Prostate gland (tissue), 2 donors: ENCODE measurements around the gene PLPPR5. TPM values are rescaled to one million over a fixed set of nuclear protein-coding genes. Genes with fewer than 3 reads are reported as not detected.

ENCODE experiments used
- DNase-seq: peaks from one replicate; pipeline ENCODE4 v3.0.0-alpha.2; 2019; ENCODE audit warnings: low spot score
- H3K27ac ChIP-seq, 2 donors: fragments of 200-600 bp; sonication (generic); 2 replicates each; pipeline ENCODE4 v1.5.1; 2017 to 2019
- H3K27me3 ChIP-seq: fragments of 200-600 bp; sonication (generic); replicated peaks from 2 replicates; pipeline ENCODE4 v1.5.1; 2019; ENCODE audit not compliant: insufficient read depth
- H3K36me3 ChIP-seq, 2 donors: fragments of 200-600 bp; sonication (generic); 1 replicate in 1 of 2; 2 replicates in 1 of 2; pipeline versions ENCODE4 v1.5.1 to v1.8.1; 2017 to 2019
- H3K4me1 ChIP-seq: fragments of 200-600 bp; sonication (generic); replicated peaks from 2 replicates; pipeline ENCODE4 v1.5.1; 2019
- H3K4me3 ChIP-seq, 2 donors: fragments of 200-600 bp; sonication (generic); 2 replicates each; pipeline ENCODE4 v1.5.1; 2017 to 2019
- H3K9me3 ChIP-seq: fragments of 200-600 bp; sonication (generic); 2 replicates; pipeline ENCODE4 v1.5.1; 2017
- POLR2A ChIP-seq: fragments of 450-650 bp; IDR thresholded peaks from one replicate; pipeline ENCODE4 v1.6.1; 2016; ENCODE audit warnings: antibody characterized with exemption, mild to moderate bottlenecking
- POLR2AphosphoS5 ChIP-seq: sonication (generic); formaldehyde crosslinking; IDR thresholded peaks from one replicate; pipeline ENCODE4 v1.6.1; 2017; ENCODE audit warnings: antibody characterized with exemption
- WGBS: methylation state at CpG from one replicate; pipeline ENCODE4 v1.1.5; 2018; 5-methylcytosine and 5-hydroxymethylcytosine counted together
- intact Hi-C: fragments of 100-400 bp; cut with DNase I; formaldehyde crosslinking; loops from one replicate; pipeline ENCODE4 v1.14.2; 2022
- total RNA-seq, 2 donors: library from RNA; depleted of rRNA; stranded (reverse); fragments of >200 nt; gene quantifications; one replicate each; pipeline ENCODE4 v1.1.0, GENCODE V29; 2016
- TF ChIP-seq, protein P1 (sequence below), 4 experiments: fragments of 200-600 bp in 2 of 4; fragments of 450-650 bp in 2 of 4; sonication (generic) in 2 of 4; IDR thresholded peaks; 1 replicate in 3 of 4; 2 replicates in 1 of 4; pipeline ENCODE4 v1.5.1; 2016 to 2019; ENCODE audit warnings: antibody characterized with exemption in 4 of 4, mild to moderate bottlenecking in 2 of 4, moderate library complexity in 2 of 4

PLPPR5 gene
- total RNA-seq, 2 donors from 2014 or later, result 4.3 TPM; not detected in 1

DNA sequence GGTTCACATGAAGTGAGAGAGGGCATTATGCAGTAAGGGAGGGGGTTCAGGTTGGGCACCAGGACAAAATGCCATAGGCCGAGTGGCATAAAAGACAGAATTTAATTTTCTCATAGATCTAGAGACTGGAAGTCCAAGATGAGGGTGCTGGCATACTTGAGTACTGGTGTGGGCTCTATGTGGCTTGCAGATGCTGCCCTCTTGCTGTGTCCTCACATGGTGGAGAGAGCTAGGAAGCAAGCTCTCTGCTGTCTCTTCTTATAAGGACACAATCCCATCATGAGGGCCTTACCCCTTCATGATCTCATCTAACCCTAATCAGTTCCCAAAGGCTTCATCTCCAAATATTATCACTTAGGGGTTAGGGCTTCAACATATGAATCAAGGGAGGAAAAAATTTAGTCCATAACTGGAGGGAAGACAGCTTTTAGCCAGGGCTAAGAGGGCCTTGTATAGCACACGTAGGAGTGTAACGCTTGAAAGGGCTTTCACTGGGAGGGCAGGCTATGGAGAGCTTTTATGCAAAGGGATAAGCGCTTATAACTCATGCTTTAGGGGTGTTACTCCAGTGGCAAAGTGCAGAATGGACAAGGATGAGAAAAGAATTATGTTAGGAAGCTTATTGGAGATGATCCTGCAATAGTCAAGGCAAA, 64.5 kb downstream of the PLPPR5 start:
- intact Hi-C loops, result no loop called here
- Histone ChIP-seq H3K36me3 (no peaks in the 10 kb centered on the region), H3K27ac (no peak overlapping the region), H3K4me3 (no peak overlapping the region), H3K4me1 (no peaks in the 10 kb centered on the region), H3K27me3 (no peaks in the 10 kb centered on the region), H3K9me3 (no peaks in the 10 kb centered on the region)
- WGBS, result 98% methylated on average over 4 of the region's 4 CpGs
- TF ChIP-seq POLR2A (no peak), POLR2AphosphoS5 (no peak)
- TF ChIP-seq, protein P1, sequence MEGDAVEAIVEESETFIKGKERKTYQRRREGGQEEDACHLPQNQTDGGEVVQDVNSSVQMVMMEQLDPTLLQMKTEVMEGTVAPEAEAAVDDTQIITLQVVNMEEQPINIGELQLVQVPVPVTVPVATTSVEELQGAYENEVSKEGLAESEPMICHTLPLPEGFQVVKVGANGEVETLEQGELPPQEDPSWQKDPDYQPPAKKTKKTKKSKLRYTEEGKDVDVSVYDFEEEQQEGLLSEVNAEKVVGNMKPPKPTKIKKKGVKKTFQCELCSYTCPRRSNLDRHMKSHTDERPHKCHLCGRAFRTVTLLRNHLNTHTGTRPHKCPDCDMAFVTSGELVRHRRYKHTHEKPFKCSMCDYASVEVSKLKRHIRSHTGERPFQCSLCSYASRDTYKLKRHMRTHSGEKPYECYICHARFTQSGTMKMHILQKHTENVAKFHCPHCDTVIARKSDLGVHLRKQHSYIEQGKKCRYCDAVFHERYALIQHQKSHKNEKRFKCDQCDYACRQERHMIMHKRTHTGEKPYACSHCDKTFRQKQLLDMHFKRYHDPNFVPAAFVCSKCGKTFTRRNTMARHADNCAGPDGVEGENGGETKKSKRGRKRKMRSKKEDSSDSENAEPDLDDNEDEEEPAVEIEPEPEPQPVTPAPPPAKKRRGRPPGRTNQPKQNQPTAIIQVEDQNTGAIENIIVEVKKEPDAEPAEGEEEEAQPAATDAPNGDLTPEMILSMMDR (IDR thresholded peaks at IDR 0.05), result no peak
- DNase-seq, result no peak

DNA sequence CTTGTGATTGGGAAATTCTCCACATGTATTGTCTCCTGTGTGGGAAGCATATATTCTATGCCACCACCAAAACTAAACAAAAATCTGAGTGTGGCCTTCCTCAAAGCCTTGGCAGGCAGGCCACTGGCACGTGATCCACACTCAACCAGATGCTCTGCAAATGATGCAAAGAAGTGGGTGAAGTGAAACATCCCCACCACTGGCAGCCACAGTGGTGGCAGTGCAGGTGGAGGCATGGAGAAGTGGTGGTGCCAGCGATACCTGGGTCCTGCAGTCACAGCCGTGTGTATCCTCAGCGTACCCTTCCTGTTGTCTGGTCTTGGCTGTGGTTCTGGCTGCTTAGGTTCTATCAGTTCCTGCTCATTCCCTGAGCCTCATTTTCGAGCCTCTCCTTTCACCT, 65.2 kb downstream of the PLPPR5 start:
- WGBS, result 90% methylated on average over 5 of the region's 5 CpGs
- intact Hi-C loops, result no loop called here

DNA sequence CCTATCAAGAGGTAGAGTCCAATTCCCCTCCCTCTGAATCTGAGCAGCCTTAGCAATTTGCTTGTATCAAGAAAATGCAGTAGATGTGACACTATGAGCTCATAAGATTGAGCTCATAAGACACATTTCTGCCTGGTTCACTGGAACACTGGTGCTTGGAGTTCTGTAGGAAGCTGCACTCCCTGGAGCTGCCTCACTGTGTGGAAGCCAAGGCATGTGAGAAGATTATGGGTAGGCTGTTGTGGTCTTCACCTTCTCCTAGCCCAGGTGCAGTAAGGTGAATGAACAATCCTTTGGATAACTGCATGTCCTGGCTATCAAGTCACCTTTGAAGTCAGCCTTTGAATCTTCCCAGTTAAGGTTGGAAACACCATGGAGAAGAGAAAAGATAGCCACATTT, 67.3 kb downstream of the PLPPR5 start:
- no peak for DNase-seq
- TF ChIP-seq POLR2AphosphoS5 (no peak), POLR2A (no peak)
- TF ChIP-seq, protein P1 (IDR thresholded peaks at IDR 0.05), result no peak
- Histone ChIP-seq H3K27me3 (no peaks in the 10 kb centered on the region), H3K27ac (no peak overlapping the region), H3K9me3 (no peaks in the 10 kb centered on the region), H3K4me3 (no peak overlapping the region), H3K4me1 (no peaks in the 10 kb centered on the region), H3K36me3 (no peaks in the 10 kb centered on the region)
- intact Hi-C loops, result no loop called here

More for the DNA sequence above, 65.2 kb downstream of the PLPPR5 start:
- no peak for TF ChIP-seq POLR2A
- no peak for TF ChIP-seq POLR2AphosphoS5
- TF ChIP-seq, protein P1 (IDR thresholded peaks at IDR 0.05), result no peak
- no peaks in the 10 kb centered on the region for H3K4me1 ChIP-seq
- no peaks in the 10 kb centered on the region for H3K27me3 ChIP-seq
- no peak for DNase-seq
- H3K9me3 ChIP-seq, result no peaks in the 10 kb centered on the region
- H3K36me3 ChIP-seq, result no peaks in the 10 kb centered on the region
- H3K4me3 ChIP-seq, result no peak overlapping the region
- no peak overlapping the region for H3K27ac ChIP-seq

DNA sequence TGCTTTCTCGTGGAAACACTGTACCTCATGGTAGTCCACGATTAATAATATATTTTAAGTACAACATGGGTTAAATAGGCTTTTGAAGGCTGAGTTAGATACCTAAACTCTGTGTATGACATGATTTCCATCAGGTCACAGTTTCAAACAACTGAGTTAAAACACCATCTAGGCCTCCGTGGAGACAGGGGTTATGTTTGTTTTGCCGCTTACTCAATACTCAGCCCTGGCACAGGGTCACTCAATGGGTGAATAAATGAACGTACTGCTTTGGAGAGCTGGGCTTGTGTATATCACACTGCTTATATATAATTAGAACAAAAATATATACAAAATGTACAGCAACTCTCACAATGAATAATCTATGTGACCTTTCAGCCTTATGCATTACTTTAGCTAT, 72.5 kb downstream of the PLPPR5 start:
- 79% methylated on average over 5 of the region's 5 CpGs for WGBS
- no peaks in the 10 kb centered on the region for H3K36me3 ChIP-seq
- H3K27ac ChIP-seq, result no peak overlapping the region
- no peak overlapping the region for H3K4me3 ChIP-seq
- DNase-seq, result no peak
- no peaks in the 10 kb centered on the region for H3K27me3 ChIP-seq
- H3K9me3 ChIP-seq, result no peaks in the 10 kb centered on the region
- TF ChIP-seq POLR2AphosphoS5 (no peak), POLR2A (no peak)
- H3K4me1 ChIP-seq, result no peaks in the 10 kb centered on the region
- intact Hi-C loops, result no loop called here

DNA sequence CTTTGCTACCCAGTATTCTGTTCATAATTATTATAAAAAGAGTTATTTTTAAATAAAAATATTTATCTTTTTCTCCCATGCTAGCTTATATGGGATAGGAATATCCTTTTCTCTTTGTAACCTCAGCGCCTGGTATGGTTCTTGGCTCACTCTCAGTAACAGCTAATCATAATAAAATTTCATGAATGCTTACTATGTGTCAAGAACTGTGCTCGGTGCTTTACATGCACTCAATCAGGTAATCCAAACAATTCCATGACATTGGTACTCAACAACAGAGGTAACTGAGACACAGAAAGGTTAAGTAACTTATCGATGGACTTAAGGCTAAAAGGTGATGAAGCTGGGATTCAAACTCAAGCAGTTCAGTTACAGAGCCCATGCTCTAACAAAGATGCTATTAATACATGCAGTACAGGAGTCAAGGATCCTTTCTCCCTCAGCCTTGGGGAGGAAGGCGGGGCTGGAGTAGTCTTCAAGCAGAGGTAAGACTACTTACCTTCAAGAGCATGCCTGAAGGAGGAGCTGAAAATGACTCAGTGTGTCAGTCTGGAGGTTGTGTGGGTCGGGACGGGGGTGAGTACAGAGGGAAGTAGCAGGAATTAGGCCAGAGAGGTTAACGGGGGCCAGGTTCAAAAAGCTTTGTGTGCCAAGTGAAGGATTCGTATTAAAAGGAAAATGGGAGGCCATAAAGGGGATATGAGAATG, 73.4 kb downstream of the PLPPR5 start:
- Histone ChIP-seq H3K27me3 (no peaks in the 10 kb centered on the region), H3K9me3 (no peaks in the 10 kb centered on the region), H3K4me1 (no peaks in the 10 kb centered on the region), H3K36me3 (no peaks in the 10 kb centered on the region), H3K27ac (no peak overlapping the region), H3K4me3 (no peak overlapping the region)
- intact Hi-C loops, result no loop called here
- TF ChIP-seq POLR2AphosphoS5 (no peak), POLR2A (no peak)
- TF ChIP-seq, protein P1 (IDR thresholded peaks at IDR 0.05), result no peak
- no peak for DNase-seq
- 70% methylated on average over 8 of the region's 8 CpGs for WGBS
